Fibroblast of mammary gland (primary cell): ENCODE results near the gene PLCH2.

Experiments used
- DNase-seq: peaks from one replicate; pipeline ENCODE4 v3.0.0-alpha.2; 2010; ENCODE audit warnings: low read depth
- H3K4me3 ChIP-seq: 2 replicates; pipeline ENCODE4 v1.5.1; 2011; ENCODE audit warnings: low read depth, mild to moderate bottlenecking, low read length, moderate library complexity; ENCODE audit not compliant: control insufficient read depth
- CTCF ChIP-seq: conservative IDR thresholded peaks from 2 replicates; pipeline ENCODE4 v1.5.1; 2011; ENCODE audit warnings: low read depth, low read length, inconsistent platforms; ENCODE audit not compliant: control insufficient read depth, insufficient read depth

The PLCH2 gene

GRCh38 chr1:2514863-2515762 lies 39.0 kb downstream of the PLCH2 start:
- H3K4me3 ChIP-seq: no peak overlapping the region
- peak; percentile 4 for TF ChIP-seq CTCF
- DNase-seq: no peak

GRCh38 chr1:2515763-2516080 lies 39.6 kb downstream of the PLCH2 start:
- no peak overlapping the region for H3K4me3 ChIP-seq
- no peak for TF ChIP-seq CTCF
- no peak for DNase-seq

GRCh38 chr1:2516124-2516523 lies 40.0 kb downstream of the PLCH2 start:
- no peak for TF ChIP-seq CTCF
- no peak overlapping the region for H3K4me3 ChIP-seq
- DNase-seq: no peak

- no peak for TF ChIP-seq CTCF
- no peak for DNase-seq
- H3K4me3 ChIP-seq: no peak overlapping the region
Observed at GRCh38 chr1:2516946-2517345, 40.9 kb downstream of the PLCH2 start.

GRCh38 chr1:2517966-2518365 lies 41.9 kb downstream of the PLCH2 start:
- DNase-seq: no peak
- no peak overlapping the region for H3K4me3 ChIP-seq
- TF ChIP-seq CTCF: no peak

GRCh38 chr1:2518528-2518927 lies 42.4 kb downstream of the PLCH2 start:
- DNase-seq: no peak
- no peak for TF ChIP-seq CTCF
- H3K4me3 ChIP-seq: no peak overlapping the region
